KMS-11 (cell line): ENCODE data around the gene CTNND1.

ENCODE experiments used
- H2AFZ ChIP-seq: fragments of 200-600 bp; sonication (generic); 2 replicates; pipeline ENCODE4 v1.6.1; 2016; ENCODE audit warnings: antibody characterized with exemption, mixed run types, low read depth
- H3K27ac ChIP-seq: fragments of 200-600 bp; sonication (generic); 2 replicates; pipeline ENCODE4 v1.6.1; 2016; ENCODE audit warnings: mild to moderate bottlenecking, mixed run types
- H3K27me3 ChIP-seq: fragments of 200-600 bp; sonication (generic); 2 replicates; pipeline ENCODE4 v1.6.1; 2017; ENCODE audit warnings: mild to moderate bottlenecking, low read depth, mixed run types, moderate library complexity; ENCODE audit not compliant: insufficient read depth
- H3K36me3 ChIP-seq: fragments of 200-600 bp; sonication (generic); 2 replicates; pipeline ENCODE4 v1.6.1; 2017; ENCODE audit warnings: mild to moderate bottlenecking, mixed run types; ENCODE audit not compliant: insufficient read depth
- H3K4me1 ChIP-seq: fragments of 200-600 bp; sonication (generic); 2 replicates; pipeline ENCODE4 v1.6.1; 2016; ENCODE audit warnings: mild to moderate bottlenecking, low read depth, mixed run types; ENCODE audit not compliant: poor library complexity, severe bottlenecking
- H3K4me2 ChIP-seq: fragments of 200-600 bp; sonication (generic); 2 replicates; pipeline ENCODE4 v1.7.0; 2016; ENCODE audit warnings: mild to moderate bottlenecking, mixed run types
- H3K4me3 ChIP-seq: fragments of 200-600 bp; sonication (generic); IDR thresholded peaks from 2 replicates; pipeline ENCODE4 v1.6.1; 2017; ENCODE audit warnings: low read depth, low read length, mixed read lengths; ENCODE audit not compliant: insufficient read depth
- H3K79me2 ChIP-seq: fragments of 200-600 bp; sonication (generic); 2 replicates; pipeline ENCODE4 v1.6.1; 2016; ENCODE audit warnings: low read depth, mixed run types; ENCODE audit not compliant: insufficient read depth
- H3K9ac ChIP-seq: fragments of 200-600 bp; sonication (generic); 2 replicates; pipeline ENCODE4 v1.6.1; 2016; ENCODE audit warnings: mild to moderate bottlenecking, mixed run types
- H4K20me1 ChIP-seq: fragments of 200-600 bp; sonication (generic); 2 replicates; pipeline ENCODE4 v1.6.1; 2016; ENCODE audit warnings: mild to moderate bottlenecking, mixed run types; ENCODE audit not compliant: insufficient read depth
- CTCF ChIP-seq: fragments of 200-600 bp; sonication (generic); conservative IDR thresholded peaks from 2 replicates; pipeline ENCODE4 v1.6.1; 2017; ENCODE audit warnings: low read depth, mild to moderate bottlenecking, antibody characterized with exemption, low read length, moderate library complexity, mixed read lengths

Gene CTNND1

DNA sequence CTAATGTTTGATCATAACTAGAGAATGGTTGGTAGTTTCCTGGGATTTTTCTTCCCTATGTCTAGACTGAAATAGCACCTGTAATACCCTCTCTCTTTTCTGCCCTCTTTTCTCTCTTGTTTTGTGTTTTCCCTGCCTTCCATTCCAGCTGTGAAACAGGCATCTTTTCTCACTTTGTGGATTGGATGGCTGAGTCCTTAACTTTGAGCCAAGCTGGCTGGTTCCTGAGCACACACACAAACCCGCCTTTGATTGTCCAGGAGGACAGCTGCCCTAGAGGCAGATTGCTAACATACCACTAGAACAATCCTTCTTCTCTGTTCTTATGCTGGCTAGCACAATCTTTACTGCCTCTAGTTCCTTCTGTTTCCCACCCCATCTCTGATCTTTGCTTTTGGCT lies 17.7 kb downstream of the CTNND1 start:
- TF ChIP-seq CTCF, result no peak
- H3K79me2 ChIP-seq, result no peaks in the 10 kb centered on the region
- H4K20me1 ChIP-seq, result no peaks in the 10 kb centered on the region
- H3K9ac ChIP-seq, result no peak overlapping the region
- H3K4me2 ChIP-seq, result no peak overlapping the region
- H3K4me3 ChIP-seq, result no peak overlapping the region
- H3K27ac ChIP-seq, result no peak overlapping the region
- no peaks in the 10 kb centered on the region for H3K4me1 ChIP-seq
- no peak overlapping the region for H2AFZ ChIP-seq
- no peaks in the 10 kb centered on the region for H3K36me3 ChIP-seq
- no peaks in the 10 kb centered on the region for H3K27me3 ChIP-seq

GRCh38 chr11:57781529-57781943 lies 19.9 kb downstream of the CTNND1 start:
- no peak for TF ChIP-seq CTCF
- Histone ChIP-seq H3K27ac (no peak overlapping the region), H3K4me3 (no peak overlapping the region), H3K36me3 (no peaks in the 10 kb centered on the region), H2AFZ (no peak overlapping the region), H3K27me3 (no peaks in the 10 kb centered on the region), H4K20me1 (no peaks in the 10 kb centered on the region), H3K4me2 (no peak overlapping the region), H3K79me2 (no peaks in the 10 kb centered on the region), H3K4me1 (no peaks in the 10 kb centered on the region), H3K9ac (no peak overlapping the region)

GRCh38 chr11:57785072-57785471 lies 23.5 kb downstream of the CTNND1 start:
- H3K27me3 ChIP-seq, result no peaks in the 10 kb centered on the region
- H3K79me2 ChIP-seq, result no peaks in the 10 kb centered on the region
- no peaks in the 10 kb centered on the region for H4K20me1 ChIP-seq
- no peak overlapping the region for H3K4me2 ChIP-seq
- H3K36me3 ChIP-seq, result no peaks in the 10 kb centered on the region
- H2AFZ ChIP-seq, result no peak overlapping the region
- TF ChIP-seq CTCF, result no peak
- no peak overlapping the region for H3K9ac ChIP-seq
- H3K4me1 ChIP-seq, result no peaks in the 10 kb centered on the region
- H3K27ac ChIP-seq, result no peak overlapping the region
- no peak overlapping the region for H3K4me3 ChIP-seq

DNA sequence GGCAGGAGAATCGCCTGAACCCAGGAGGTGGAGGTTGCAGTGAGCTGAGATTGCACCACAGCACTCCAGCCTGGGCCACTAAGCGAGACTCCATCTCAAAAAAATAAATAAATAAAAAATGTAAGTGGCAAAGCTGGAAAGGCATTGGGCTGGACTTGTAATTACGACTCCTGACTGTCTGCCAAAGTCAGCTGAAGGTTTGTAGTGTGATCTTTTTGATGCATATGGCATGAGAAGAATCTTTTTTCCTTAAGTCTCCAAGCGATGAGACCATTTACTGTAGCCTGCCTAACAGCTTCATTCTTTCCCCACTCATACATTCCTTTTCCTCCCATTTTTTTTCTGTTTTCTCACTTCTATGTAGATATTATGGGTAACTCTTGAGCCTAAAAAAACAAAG lies 24.8 kb downstream of the CTNND1 start:
- H3K4me1 ChIP-seq, result no peaks in the 10 kb centered on the region
- H3K4me3 ChIP-seq, result no peak overlapping the region
- H3K36me3 ChIP-seq, result no peaks in the 10 kb centered on the region
- H3K27ac ChIP-seq, result no peak overlapping the region
- H3K79me2 ChIP-seq, result no peaks in the 10 kb centered on the region
- H2AFZ ChIP-seq, result no peak overlapping the region
- no peaks in the 10 kb centered on the region for H3K27me3 ChIP-seq
- no peaks in the 10 kb centered on the region for H4K20me1 ChIP-seq
- no peak overlapping the region for H3K4me2 ChIP-seq
- no peak overlapping the region for H3K9ac ChIP-seq
- TF ChIP-seq CTCF, result no peak
